Astrocyte of the spinal cord (primary cell): Measurements from ENCODE around the gene TRIO.
"Not testable (repeated sequence)": the region's sequence is repeated elsewhere in the genome, so short reads cannot be mapped to it uniquely, and the experiment has no call there.

Experiments used
- DNase-seq: peaks from one replicate; pipeline ENCODE4 v3.0.0; 2011; ENCODE audit warnings: low read depth, low spot score
- H3K4me3 ChIP-seq: 2 replicates; pipeline ENCODE4 v1.5.1; 2011; ENCODE audit warnings: low read depth, mild to moderate bottlenecking, low read length, moderate library complexity
- in situ Hi-C: cut with HindIII; loops from 2 replicates; pipeline ENCODE4 v1.10.0; 2017; ENCODE audit warnings: low sequenced_read_pairs
- TF ChIP-seq, protein P1 (sequence below): IDR thresholded peaks from 2 replicates; pipeline ENCODE4 v1.5.1; 2012; ENCODE audit warnings: low read depth, mild to moderate bottlenecking, low read length, inconsistent platforms

The TRIO gene

DNA sequence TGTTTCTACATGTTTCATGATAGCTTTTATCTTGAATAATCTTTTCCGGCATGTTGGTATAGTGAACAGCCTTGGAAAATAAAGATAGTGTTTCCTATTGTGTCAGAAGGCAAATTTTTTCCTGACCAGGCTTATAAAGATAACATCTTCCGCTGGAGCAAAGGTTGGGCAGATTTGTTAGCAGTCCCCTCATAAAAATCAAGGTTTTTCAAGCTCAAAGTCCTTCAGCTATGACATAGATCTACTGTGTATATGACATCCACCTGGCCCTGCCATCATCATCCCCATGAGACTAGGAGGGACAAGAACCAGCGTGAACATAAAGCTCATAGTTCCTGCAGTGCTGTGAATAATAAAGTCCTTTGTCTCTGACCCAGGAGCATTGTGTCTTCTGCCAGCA is 408.1 kb downstream of the TRIO start:
- TF ChIP-seq, protein P1, sequence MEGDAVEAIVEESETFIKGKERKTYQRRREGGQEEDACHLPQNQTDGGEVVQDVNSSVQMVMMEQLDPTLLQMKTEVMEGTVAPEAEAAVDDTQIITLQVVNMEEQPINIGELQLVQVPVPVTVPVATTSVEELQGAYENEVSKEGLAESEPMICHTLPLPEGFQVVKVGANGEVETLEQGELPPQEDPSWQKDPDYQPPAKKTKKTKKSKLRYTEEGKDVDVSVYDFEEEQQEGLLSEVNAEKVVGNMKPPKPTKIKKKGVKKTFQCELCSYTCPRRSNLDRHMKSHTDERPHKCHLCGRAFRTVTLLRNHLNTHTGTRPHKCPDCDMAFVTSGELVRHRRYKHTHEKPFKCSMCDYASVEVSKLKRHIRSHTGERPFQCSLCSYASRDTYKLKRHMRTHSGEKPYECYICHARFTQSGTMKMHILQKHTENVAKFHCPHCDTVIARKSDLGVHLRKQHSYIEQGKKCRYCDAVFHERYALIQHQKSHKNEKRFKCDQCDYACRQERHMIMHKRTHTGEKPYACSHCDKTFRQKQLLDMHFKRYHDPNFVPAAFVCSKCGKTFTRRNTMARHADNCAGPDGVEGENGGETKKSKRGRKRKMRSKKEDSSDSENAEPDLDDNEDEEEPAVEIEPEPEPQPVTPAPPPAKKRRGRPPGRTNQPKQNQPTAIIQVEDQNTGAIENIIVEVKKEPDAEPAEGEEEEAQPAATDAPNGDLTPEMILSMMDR = no peak
- H3K4me3 ChIP-seq = no peak overlapping the region
- in situ Hi-C loops = no loop called here
- DNase-seq = no peak

DNA sequence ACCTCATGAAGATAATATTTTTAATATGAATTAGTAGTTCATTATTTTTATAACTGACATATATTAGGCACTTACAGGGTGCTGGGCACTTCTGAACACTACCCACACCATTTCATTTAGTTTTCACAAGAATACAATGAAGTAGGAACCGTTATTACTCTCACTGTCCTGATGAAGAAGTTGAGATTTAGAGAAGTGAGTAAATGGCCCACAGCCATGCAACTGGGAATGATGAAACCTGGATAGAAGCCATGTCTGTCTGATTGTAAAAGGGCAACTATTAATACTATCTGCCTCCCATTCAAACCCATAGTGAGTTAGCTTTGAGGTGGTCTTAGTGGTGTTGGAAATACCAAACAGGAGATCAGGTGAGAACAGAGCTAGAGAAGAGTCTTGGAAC is 408.9 kb downstream of the TRIO start:
- TF ChIP-seq, protein P1 = no peak
- no peak overlapping the region for H3K4me3 ChIP-seq
- no peak for DNase-seq
- in situ Hi-C loops = no loop called here

DNA sequence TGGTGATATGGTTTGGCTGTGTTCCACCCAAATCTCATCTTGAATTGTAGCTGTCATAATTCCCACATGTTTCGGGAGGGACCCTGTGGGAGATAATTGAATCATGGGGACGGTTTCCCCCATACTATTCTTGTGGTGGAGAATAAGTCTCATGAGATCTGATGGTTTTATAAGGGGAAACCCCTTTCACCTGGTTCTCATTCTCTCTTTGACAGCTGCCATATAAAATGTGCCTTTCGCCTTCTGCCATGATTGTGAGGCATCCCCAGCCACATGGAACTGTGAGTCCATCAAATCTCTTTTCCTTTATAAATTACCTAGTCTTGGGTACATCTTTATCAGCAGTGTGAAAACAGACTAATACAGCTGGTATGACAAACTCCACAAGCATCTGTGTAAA is 411.1 kb downstream of the TRIO start:
- DNase-seq, in situ Hi-C loops, H3K4me3 ChIP-seq: not testable (repeated sequence)

DNA sequence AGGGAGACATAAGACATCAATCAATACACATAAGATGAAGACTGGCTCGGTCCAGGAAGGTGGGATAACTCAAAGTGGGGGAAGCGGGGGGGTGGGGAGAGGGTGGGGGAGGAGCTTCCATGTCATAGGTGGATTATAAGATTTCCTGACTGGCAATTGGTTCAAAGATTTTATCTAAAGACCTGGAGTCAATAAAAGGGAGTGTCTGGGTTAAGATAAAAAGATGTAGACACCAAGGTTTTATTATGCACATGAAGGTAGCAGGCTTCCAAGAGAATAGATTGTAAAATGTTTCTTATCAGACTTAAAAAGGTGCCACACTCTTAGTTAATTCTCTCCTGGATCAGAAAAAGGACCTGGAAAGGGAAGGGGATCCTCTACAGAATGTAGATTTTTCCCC is 412.9 kb downstream of the TRIO start:
- no peak for DNase-seq
- in situ Hi-C loops = no loop called here
- TF ChIP-seq, protein P1 = no peak
- H3K4me3 ChIP-seq = no peak overlapping the region

DNA sequence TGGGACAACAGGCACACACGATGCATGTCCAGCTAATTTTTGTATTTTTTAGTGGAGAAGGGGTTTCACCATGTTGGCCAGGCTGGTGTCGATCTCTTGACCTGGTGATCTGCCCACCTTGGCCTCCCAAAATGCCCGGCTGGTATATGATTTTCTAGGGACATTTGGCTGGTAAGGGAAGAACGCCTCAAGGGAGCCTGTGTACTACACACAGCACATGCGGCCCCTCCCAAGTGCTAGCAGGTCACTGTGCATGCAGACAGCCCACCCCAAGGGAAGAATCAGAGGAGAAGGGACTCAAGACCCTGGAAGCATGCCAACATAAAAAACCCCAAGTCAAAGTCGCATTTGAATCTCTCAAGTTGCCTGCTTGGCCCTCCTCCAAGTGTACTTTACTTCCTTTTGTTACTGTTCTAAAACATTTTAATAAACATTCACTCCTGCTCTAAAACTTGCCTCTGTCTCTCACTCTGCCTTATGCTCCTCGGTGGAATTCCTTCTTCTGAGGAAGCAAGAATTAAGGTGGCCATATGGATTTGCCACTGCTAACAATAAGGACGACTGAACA is 414.1 kb downstream of the TRIO start:
- in situ Hi-C loops = no loop called here
- no peak for DNase-seq

DNA sequence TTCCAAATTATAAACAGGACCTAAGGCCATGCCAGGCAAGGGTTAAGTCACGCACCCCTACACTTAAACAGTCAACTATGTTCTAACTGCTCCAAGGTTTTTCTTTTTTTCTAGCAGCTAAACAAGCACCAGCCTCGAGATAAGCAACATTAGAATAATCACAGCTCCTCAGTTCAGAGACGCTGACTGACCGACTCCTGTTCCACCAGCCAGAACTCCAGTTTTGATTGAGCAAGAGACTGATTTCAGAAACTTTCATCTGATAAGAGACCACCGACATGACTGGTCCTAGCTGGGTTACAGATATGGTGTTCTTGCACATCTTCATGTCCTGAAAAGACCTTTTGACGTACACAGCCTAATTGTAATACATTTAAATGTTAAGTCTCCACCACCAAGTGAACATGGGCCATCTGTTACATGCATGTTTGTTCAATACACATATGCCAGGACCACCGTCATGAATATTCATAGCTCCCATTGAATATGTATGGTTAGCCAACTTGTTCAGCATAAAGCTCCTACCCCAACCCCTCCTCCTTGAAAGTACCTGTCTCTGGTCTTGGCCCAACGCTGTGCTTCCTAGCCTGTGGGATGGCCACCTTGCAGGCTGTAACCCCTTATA is 414.8 kb downstream of the TRIO start:
- TF ChIP-seq, protein P1 = no peak
- no peak overlapping the region for H3K4me3 ChIP-seq
- DNase-seq = no peak
- in situ Hi-C loops = no loop called here

More for the DNA sequence above, 414.1 kb downstream of the TRIO start:
- TF ChIP-seq, protein P1 = no peak
- H3K4me3 ChIP-seq = no peak overlapping the region
